ENCODE results near the gene CDC42BPG. TPM values are rescaled to one million over a fixed set of nuclear protein-coding genes. Genes with fewer than 3 reads are reported as not detected.

The CDC42BPG gene
- total RNA-seq, 2 donors from 2014 or later: 17.2 to 24.0 TPM

DNA sequence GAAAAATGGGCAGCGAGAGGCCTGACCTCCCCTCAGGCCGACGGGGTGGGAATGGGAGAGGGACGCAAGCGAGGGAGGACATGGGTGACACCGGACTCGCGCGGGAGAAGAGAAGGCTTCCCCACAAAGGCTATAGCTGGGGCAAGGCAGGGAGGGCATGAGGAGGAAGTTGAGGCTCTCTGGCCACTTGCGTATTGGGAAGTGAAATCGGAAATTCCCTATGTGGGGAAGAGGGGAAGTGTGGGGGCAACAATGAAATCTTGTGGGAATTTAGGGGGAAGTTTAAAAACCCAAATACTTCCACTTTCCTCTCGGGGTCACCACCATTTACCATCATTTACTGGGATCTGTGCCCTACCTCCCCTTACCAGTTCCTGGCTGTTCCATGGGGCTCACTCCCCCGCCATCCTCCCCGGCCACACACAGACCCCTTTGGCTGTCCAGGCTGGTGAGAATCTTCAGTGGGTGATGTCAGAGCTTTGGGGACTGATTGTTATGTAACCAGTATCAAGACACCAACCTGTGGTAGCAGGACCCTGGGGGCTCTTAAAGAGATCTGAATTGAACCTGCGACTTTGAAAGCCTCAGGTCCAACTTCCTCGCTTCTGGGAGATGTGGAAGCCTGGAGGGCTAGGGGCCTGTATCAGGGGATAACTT, 34.9 kb upstream of the CDC42BPG start:
- H3K27me3 ChIP-seq (replicated peaks; ENCODE audit: insufficient read depth): no peaks in the 10 kb centered on the region
- TF ChIP-seq POLR2A (IDR thresholded peaks at IDR 0.05): no peak
- no peak for TF ChIP-seq POLR2AphosphoS5 (IDR thresholded peaks at IDR 0.05)
- TF ChIP-seq CTCF (IDR thresholded peaks at IDR 0.05): no peak

DNA sequence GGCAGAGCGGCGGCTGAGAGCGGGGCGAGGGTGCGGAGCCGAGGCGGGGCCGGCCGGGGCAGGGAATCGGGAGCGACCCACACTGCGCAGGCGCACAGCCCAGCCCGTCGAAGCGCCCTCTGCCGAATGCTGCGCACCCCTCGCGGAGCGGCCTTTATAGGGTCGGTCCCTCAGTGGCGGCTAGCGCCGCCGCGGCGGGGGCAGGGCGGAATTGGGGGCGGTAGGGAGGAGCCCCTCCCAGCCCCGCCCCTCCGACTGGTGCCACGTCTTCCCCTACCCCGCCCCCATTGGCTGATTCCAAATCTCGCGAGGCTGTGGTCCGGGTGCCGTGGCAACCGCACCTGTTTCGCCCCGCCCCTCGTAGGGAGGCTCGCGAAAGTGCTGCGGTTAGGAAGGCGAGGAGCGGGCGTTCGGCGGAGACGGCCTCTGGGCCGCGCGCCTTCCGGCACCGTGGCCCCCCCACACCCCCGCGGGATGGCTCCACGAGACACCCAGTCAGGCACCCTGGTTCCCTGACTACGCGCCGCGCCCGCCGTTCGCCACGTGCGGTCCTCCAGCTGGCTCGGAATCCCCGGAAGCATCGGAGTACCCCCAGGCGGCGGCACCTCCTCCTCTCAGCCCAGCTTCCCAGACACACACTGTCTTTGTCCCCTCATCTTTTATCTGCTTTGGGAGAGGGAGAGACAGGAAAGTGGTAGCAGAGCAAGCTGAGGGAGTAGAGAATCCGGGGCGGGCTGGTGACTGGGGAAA, 34.2 kb upstream of the CDC42BPG start, which contains the start of gene EHD1:
Gene EHD1 (minus strand): TSS at position 128 of the 750 bp plus-strand sequence. CDS start 157 bp downstream, outside the sequence.
- intact Hi-C loops (cut with DNase I): no loop called here
- WGBS: under 1% methylated on average over 46 of the region's 75 CpGs

More for the DNA sequence above, 34.9 kb upstream of the CDC42BPG start:
- WGBS: 16% methylated on average over 16 of the region's 16 CpGs
- Histone ChIP-seq H3K4me1 (replicated peaks) (peaks cover 3% of the 10 kb centered on the region), H3K9me3 (no peaks in the 10 kb centered on the region), H3K36me3 (no peaks in the 10 kb centered on the region), H3K27ac (peak overlapping the region; percentile 79 to 87), H3K4me3 (peak overlapping the region; percentile 58 to 60)
- intact Hi-C loops (cut with DNase I): no loop called here
- DNase-seq (ENCODE audit: low spot score): no peak

GRCh38 chr11:64878223-64878493, 33.7 kb upstream of the CDC42BPG start:
- H3K4me3 ChIP-seq: peak overlapping the region; percentile 58 to 60
- TF ChIP-seq CTCF (IDR thresholded peaks at IDR 0.05) (no peak), POLR2A (IDR thresholded peaks at IDR 0.05) (no peak), POLR2AphosphoS5 (IDR thresholded peaks at IDR 0.05) (no peak)
- WGBS: 0% methylated on average over 10 of the region's 21 CpGs
- H3K27ac ChIP-seq: peak overlapping the region; percentile 63 to 69
- intact Hi-C loops (cut with DNase I): no loop called here
- H3K9me3 ChIP-seq: no peaks in the 10 kb centered on the region
- DNase-seq (ENCODE audit: low spot score): no peak
- H3K36me3 ChIP-seq: no peaks in the 10 kb centered on the region
- H3K27me3 ChIP-seq (replicated peaks; ENCODE audit: insufficient read depth): no peaks in the 10 kb centered on the region
- H3K4me1 ChIP-seq (replicated peaks): peaks cover 3% of the 10 kb centered on the region

More for the DNA sequence above, 34.2 kb upstream of the CDC42BPG start, which contains the start of gene EHD1:
- Histone ChIP-seq H3K4me3 (peak within 1 kb of the TSS; percentile 58 to 60), H3K36me3 (no peaks in the 10 kb centered on the region), H3K27me3 (replicated peaks; ENCODE audit: insufficient read depth) (no peaks in the 10 kb centered on the region), H3K9me3 (no peaks in the 10 kb centered on the region), H3K4me1 (replicated peaks) (peaks cover 3% of the 10 kb centered on the region), H3K27ac (peak within 1 kb of the TSS; percentile 79 to 87)
- peak; percentile 99 for DNase-seq (ENCODE audit: low spot score)
- TF ChIP-seq POLR2AphosphoS5 (IDR thresholded peaks at IDR 0.05): peak; percentile 90
- peak in 3 of 4 experiments; percentile 56 to 71 (median 58) for TF ChIP-seq CTCF (IDR thresholded peaks at IDR 0.05)
- TF ChIP-seq POLR2A (IDR thresholded peaks at IDR 0.05): peak; percentile 99

- no peak for DNase-seq (ENCODE audit: low spot score)
- TF ChIP-seq CTCF (IDR thresholded peaks at IDR 0.05): no peak
- TF ChIP-seq POLR2AphosphoS5 (IDR thresholded peaks at IDR 0.05): no peak
- no peak for TF ChIP-seq POLR2A (IDR thresholded peaks at IDR 0.05)
- H3K4me3 ChIP-seq: peak overlapping the region; percentile 58 to 60
- H3K27me3 ChIP-seq (replicated peaks; ENCODE audit: insufficient read depth): no peaks in the 10 kb centered on the region
- H3K27ac ChIP-seq: peak overlapping the region; percentile 63 to 69
- no peaks in the 10 kb centered on the region for H3K36me3 ChIP-seq
- peaks cover 3% of the 10 kb centered on the region for H3K4me1 ChIP-seq (replicated peaks)
- H3K9me3 ChIP-seq: no peaks in the 10 kb centered on the region
- 1% methylated on average over 40 of the region's 41 CpGs for WGBS
- intact Hi-C loops (cut with DNase I): no loop called here
Measured at GRCh38 chr11:64877390-64878222, 33.2 kb upstream of the CDC42BPG start.
